ENCODE results near the gene NRAP.

NRAP gene

DNA sequence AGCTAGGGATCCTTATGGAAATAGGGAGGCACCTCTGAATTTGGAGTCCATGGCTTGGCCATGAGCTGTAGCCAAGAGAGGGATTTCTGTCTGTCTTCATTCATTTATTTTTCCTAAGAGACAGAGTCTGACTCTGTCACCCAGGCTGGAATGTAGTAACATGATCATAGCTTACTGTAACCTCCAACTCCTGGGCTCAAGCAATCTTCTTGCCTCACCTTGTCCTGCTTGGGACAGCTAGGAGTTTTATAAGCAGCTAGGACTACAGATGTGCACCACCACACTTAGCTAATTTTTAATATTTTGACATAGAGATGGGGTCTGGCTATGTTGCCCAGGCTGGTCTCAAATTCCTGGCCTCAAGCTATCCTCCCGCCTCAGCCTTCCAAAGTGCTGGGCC, 119.4 kb downstream of the NRAP start:
- DNase-seq (ENCODE audit: low read depth) = no peak
- no peak overlapping the region for H3K4me3 ChIP-seq (ENCODE audit: low read depth, low read length)

DNA sequence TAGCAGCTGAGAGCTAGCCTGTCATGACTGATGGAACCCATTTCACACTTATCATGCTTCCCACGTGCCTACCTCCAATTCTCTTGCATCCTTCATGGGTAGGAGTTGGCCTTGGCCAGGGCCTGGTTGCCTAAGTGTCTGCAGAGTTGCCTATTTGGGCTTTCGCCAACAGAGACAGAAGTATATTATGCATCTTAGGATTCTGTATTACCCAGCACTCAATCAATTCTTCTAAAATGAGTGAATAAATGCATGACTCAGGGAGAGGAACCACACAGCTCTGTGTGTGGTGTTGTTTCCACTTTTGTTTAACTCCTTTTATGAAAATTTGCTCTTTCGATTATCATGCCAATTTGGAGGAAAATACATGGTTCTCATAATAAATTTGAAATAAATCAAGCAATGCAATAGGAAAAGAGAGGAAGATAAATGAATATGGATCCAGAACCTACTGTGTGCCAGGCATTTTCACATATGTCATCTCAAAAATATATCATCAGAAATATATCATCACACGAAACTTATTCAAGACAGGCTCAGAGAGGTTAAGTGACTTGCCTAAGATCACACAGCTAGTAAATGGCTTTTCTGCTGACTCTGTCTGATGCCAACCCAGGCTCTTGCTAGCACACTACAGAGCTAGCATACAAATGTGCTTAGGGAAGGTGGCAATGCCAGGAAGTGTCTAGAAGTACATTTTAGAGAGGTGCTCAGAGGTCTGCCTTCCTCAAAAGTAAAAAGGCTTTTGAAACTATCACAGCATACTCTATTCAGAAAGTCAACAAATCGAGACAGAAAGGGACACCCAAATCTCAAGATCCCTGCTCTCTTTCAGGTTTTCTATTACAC, 120.5 kb downstream of the NRAP start:
- no peak overlapping the region for H3K4me3 ChIP-seq (ENCODE audit: low read depth, low read length)
- DNase-seq (ENCODE audit: low read depth) = no peak

DNA sequence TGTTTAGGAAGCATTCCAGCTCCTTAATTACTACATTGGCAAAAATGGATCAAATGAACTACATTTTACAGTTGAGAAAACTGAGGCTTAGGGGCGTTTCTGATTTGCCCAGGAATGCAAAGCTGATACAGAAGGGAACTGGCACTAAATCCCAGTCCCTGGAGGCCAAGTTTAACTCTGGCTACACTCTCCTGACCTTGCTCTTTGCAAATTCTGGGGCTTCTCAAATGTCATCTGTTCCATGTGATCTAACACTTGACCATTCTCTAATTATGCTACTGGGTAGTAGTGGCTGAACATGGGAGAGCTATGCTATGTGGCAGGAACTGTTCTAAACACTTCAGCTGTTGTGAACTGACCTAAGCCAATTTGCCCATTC, 122.3 kb downstream of the NRAP start:
- H3K4me3 ChIP-seq (ENCODE audit: low read depth, low read length) = no peak overlapping the region
- no peak for DNase-seq (ENCODE audit: low read depth)

DNA sequence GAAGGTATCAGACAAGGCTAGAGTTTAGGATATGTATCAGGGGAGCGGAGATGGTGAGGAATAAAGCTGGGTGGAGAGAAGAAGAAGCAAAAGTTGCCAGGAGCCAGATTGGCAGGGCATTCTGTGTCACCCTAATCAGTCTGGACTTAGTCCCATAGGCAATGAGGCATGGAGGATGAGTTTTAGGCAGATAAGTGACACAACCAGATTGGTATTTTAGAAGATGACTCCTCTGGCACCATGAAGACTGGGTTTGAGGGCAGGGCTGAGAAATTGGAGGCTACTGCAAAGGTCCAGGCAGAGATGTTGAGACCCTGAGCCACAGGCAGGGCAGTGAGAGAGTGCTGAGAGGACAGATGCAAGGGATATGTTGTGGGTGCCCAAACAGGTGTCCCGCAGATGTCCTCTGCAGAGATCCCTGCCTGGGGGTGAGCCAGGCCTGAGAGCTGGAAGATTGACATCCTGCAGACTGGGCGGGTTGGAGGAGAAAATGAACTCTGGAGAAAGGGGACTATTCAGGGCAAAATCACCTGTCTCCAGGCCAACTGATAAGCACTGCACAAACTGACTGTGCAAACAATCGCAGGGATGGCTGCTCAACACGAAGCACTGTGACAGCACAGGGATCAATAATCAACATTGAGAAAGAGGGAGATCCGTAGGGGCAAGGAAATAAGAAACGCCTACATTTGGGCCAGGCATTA, 122.8 kb downstream of the NRAP start:
- H3K4me3 ChIP-seq (ENCODE audit: low read depth, low read length) = no peak overlapping the region
- no peak for DNase-seq (ENCODE audit: low read depth)

DNA sequence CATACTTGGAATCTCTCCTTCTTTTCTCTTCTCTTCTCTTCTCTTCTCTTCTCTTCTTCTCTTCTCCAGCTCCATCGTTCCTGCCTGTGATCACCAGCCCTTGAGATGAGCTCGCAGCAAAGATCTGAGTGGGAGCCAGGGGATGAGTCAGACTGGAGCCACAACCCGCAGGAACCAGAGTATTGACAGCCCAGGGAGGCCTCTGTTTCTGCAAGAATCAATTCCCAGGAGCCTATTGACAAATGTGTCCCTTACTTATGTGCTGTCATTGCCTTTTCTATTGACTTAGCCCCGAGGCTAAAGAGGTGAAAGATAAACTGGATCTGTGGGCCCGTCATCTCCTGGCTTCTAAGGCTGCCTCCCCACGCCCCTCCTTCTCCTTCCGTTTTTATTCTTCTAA, 124.1 kb downstream of the NRAP start:
- DNase-seq (ENCODE audit: low read depth) = peak; percentile 21
- no peak overlapping the region for H3K4me3 ChIP-seq (ENCODE audit: low read depth, low read length)
